Medulla oblongata (tissue), 1 donor: ENCODE results near the gene CD93.

Source experiments
- DNase-seq: peaks from one replicate; pipeline ENCODE4 v3.0.0-alpha.2; 2015; ENCODE audit errors: extremely low spot score

CD93 gene

DNA sequence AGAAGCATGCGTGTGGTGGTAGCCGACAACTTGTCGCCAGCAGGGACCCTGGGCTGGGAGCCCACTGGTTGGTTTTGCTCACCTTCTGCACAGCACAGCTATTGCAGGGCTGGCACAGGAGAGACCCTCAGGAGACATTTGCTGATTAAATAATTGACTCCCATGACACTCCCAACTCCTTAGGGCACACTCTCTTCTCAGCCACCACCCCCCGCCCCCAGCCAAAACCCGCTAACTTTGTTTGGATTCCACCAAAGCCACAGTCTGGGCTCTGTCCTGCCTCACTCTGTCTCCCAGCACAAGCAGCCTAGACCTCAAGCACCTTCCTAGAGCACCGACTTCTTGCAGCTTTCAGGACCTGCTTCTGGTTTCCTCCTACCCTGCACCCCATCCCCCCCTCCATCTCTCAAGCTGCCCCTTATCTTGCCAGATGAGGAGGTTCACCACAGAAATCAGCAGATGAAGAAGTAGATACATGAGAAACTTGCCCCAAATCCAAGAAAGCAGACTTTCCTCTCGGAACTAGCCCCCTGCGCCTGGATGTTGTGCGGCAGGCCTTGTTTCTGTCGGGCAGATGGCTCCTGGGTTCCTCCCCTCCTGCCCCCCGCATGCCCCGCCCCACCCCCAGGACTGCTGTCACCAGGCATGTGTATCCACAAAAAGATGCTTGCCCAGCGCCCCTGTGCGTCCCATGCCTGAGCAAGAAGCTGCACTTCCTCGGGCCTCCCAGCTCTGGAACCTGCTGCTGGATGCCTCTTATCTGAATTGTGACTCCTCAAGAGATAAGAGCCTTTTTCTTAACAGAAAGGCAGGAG lies 35.0 kb upstream of the CD93 start:
- DNase-seq, result no peak

DNA sequence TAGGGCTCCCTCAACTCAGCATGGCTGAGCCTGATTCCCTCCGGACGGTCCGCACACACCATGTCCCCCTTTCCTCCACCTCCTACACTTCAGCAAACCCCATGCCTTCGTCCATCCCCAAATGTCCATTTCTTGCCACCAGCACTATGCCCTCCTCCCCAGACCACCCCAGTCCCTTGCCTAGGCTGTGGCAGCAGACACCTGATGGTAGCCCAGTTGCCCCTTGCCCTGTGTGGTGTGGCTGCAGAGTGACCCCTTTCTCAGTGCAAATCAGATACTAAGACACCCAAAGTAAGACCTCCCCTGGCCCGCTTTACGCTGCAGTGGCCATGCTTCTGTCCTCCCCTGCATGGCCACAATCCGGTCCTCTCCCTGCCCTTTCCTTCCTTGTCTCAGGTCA lies 34.1 kb upstream of the CD93 start:
- no peak for DNase-seq

DNA sequence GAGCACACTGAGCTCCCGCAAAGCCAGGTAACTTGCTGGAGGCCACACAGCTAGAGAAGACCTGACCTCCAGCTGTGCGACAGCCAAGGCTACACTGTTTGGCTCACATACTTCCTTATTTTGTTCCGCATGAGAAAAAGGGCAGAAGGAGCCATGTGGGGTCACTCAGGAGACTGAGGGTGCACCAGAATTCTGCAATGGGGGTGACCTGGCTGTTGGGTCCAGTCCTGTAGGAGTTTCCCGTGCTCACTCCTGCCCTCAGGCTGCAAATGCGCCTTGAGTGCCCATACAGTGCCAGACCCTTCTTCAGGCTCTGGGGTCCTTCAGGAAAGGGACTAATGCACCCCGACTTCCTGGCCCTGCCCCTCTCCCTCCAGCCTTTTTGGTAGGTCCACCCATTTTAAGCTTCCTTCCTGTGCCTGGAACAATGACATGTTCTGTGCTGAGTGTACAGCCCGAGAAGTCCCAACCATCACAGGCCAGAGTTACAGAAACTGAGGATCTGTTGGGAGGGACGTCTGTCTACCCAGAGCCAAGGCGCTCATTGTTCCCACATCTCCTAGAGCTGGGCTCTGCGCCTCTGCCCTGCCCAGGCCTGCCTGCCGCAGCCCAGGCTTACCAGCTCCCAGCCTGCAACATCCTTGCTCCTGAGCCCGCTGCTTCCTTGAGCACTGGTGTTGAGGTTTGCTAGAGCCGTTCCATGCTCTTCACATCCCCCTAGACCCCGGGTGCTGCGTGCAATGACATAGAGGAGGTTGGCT lies 33.5 kb upstream of the CD93 start:
- peak; percentile 12 for DNase-seq

DNA sequence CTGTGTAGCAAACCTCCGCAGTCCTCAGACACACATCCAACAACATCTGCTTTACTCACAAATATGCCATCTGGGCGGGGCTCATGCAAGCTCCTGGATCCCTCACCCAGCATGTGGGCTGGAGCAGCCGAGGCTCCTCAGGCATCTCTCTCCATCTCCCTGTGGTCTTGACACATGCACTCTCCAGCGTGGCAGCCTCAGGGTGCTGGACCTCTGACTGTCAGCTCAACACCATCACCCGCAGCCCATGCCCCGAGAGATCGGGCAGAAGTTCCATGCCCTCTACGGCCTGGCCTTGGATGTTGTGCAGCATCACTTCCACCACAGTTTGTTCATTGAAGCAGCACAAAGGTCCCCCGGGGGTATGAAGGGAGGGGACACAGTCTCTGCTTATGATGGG lies 32.6 kb upstream of the CD93 start:
- no peak for DNase-seq

GRCh38 chr20:23118144-23118543 lies 32.0 kb upstream of the CD93 start:
- DNase-seq, result no peak

DNA sequence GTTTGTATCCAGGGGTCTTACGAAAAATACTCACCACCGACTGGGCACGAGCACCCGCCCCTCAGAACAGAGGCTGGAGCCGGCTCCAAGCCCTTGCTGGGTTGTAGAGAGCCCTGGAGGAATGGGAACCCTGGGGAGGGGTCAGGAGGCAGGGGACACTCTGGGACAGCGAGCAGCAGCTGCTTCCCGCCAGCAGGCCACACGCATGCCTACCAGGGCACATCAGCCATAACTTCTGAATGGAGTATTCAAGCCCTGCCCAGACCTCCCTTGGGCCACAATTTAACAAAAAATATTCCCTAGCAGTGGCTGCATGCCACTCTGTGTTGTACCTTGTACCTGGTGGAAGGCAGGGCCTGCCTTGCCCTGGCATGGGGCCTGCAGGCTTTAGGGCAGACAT lies 31.6 kb upstream of the CD93 start:
- no peak for DNase-seq

GRCh38 chr20:23116311-23117089 lies 30.4 kb upstream of the CD93 start:
- DNase-seq, result no peak

DNA sequence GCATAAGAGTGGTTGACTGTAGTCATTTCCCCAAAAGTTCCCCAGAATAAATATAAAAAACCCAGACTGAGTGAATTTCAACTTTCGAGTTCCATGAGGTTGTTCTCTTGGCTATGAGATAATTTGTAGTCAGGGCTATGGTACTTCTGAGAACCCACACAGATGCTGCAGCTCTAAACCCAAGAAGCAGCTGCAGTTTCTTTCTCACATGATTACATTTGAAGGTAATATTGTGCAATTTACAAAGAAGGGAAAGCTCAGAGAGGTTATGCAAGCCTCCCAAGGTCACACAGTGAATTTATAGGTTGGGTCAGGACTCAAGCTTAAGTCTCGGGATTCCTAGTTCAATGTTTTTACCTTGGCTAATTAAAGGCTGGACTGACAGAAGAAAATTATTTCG lies 29.7 kb upstream of the CD93 start:
- DNase-seq, result peak; percentile 51

- DNase-seq, result no peak
These were observed 28.4 kb upstream of the CD93 start for GRCh38 chr20:23114448-23115082.

DNA sequence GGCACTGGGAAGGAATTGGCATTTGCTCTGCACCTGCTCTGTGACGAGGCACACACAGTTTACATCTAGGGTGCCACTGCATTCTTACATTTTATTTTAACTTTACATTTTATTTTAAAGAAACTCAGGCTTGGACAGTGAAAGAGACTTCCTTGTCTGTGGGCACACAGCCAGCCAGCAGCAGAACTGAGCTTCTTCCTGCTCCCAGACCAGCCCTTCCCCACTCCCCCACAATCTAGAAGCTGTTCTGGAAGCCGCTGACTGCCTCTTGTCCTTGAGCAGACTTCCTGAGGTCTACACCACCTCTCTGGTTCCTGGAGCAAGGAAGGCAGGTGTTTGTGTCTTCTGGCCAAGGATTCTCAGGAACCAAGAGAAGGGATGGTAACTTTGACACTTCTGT lies 27.9 kb upstream of the CD93 start:
- peak; percentile 48 for DNase-seq

- no peak for DNase-seq
These were observed 26.5 kb upstream of the CD93 start for GRCh38 chr20:23112595-23112994.

GRCh38 chr20:23111944-23112342 lies 25.8 kb upstream of the CD93 start:
- no peak for DNase-seq

GRCh38 chr20:23111307-23111943 lies 25.3 kb upstream of the CD93 start:
- no peak for DNase-seq

DNA sequence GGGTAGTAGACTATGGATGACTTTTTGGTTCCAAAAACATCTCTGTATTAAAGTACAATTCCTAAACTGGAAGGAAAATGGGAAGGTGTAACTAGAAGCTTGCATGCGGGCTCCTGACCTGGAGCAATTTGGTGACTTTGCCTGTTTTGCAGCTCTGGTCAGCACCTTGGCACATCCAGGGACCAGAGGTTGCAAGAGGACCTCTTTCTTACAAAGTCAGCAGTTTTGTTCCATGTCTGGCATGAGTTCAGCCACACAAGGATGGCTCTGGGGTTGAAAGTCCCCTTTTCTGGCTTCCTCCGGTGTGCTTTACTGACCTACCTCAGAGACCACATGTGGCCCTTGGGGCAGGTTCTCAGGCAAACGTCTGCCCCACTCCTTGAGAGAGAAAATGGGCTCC lies 22.7 kb upstream of the CD93 start:
- DNase-seq, result no peak

DNA sequence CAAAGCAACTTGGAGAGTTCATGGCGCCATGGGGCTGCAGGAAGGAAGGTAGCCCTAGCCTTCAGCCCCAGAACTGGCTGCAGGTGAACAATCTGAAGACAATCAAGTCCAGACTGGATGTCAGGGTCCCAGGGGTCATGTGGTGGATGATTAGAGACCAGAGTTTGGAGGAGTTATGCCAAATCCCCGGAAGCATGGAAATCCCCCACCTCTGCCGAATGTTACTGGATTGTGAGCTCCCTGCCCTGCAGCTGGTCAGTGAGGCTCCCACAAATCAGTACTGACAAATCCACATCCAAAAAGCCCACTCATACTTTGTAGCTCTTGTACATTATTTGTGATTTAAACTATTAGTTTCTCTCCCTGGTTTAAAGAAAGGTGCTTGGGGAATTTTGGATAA lies 21.3 kb upstream of the CD93 start:
- DNase-seq, result no peak

GRCh38 chr20:23106271-23106851 lies 20.2 kb upstream of the CD93 start:
- peak; percentile 19 for DNase-seq

- no peak for DNase-seq
These were observed 19.1 kb upstream of the CD93 start for GRCh38 chr20:23105193-23105592.

DNA sequence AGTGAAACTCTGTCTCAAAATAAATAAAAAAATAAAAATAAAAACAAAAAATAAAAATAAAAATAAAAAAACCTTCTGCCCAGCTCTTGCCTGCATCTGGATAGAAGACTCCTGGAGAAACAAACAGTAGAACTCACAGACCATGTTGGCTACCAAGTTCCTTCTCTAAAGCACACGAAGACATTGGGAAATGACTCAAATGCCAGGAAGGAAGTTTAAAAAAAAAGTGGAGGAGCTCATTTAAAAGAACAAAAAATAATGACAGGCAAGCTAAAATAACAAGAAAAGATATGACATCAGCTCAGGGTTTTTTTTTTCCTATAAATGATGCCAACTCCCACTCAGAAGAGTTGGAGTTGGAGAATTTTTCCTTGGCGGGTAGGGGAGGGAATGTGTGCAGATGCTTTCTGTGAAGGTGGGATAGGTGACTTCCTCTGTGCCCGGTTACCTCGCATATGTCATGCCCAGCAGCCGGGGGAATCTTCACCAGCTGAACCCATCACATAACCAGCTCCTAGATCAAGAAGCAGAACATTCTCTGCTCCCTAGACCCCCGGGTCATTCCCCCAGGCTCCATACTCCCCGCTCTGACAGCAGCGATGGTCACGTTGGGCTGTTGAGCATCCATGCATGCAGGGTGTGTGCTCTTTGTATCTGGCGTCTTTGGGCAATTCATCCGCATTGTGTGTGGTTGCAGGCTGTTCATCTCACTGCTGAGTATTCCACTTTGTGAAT lies 17.3 kb upstream of the CD93 start:
- peak; percentile 42 for DNase-seq

- DNase-seq, result no peak
These were observed 15.7 kb upstream of the CD93 start for GRCh38 chr20:23101696-23102406.

DNA sequence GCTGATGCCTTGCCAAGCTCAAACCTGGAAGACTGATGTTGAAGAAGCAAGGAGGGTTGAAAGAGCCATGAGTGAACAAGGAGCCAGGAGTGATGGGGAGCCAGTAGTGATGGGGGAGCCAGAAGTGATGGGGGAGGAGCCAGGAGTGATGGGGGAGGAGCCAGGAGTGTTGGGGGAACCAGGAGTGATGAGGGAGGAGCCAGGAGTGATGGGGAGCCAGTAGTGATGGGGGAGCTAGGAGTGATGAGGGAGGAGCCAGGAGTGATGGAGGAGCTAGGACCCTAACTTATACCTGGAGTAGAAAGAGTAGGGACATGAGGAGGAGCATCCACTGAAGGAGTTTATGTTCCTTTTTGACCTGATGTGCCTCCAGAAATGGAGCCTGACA lies 14.6 kb upstream of the CD93 start:
- no peak for DNase-seq
